CD8-positive, alpha-beta memory T cell (primary cell): ENCODE data around the gene SLC35A3. TPM values are rescaled to one million over a fixed set of nuclear protein-coding genes. Genes with fewer than 3 reads are reported as not detected.

Experiments used
- CTCF ChIA-PET: fragments of 350-600 bp; sonication (Branson Sonifier 250); formaldehyde crosslinking; loops from one replicate; lab custom pipeline; 2021; ENCODE audit warnings: antibody characterized with exemption; lab: Charles Lee
- POLR2A ChIA-PET: fragments of 350-600 bp; sonication (Branson Sonifier 250); formaldehyde crosslinking; loops from one replicate; lab custom pipeline; 2021; ENCODE audit warnings: antibody characterized with exemption; lab: Charles Lee
- DNase-seq, 5 donors: peaks; one replicate each; pipeline versions ENCODE4 v3.0.0 to v3.0.0-alpha.2; 2020 to 2022; ENCODE audit warnings: mixed read lengths in 1 of 5
- H3K27ac ChIP-seq: one replicate; pipeline ENCODE4 v1.7.0; 2013; ENCODE audit warnings: low read depth, mild to moderate bottlenecking, low read length, moderate library complexity
- H3K27me3 ChIP-seq: 2 replicates; pipeline ENCODE4 v1.7.0; 2013; ENCODE audit warnings: low read length, mild to moderate bottlenecking; ENCODE audit not compliant: insufficient read depth, poor library complexity, severe bottlenecking
- H3K36me3 ChIP-seq: 2 replicates; pipeline ENCODE4 v1.7.0; 2013; ENCODE audit warnings: mild to moderate bottlenecking, low read length, moderate library complexity; ENCODE audit not compliant: insufficient read depth
- H3K4me1 ChIP-seq: 2 replicates; pipeline ENCODE4 v1.7.0; 2013; ENCODE audit warnings: mild to moderate bottlenecking, low read length, moderate library complexity; ENCODE audit not compliant: insufficient read depth
- H3K4me3 ChIP-seq: 2 replicates; pipeline ENCODE4 v1.7.0; 2013; ENCODE audit warnings: mild to moderate bottlenecking, low read length
- H3K9me3 ChIP-seq: 2 replicates; pipeline ENCODE4 v1.7.0; 2013; ENCODE audit warnings: mild to moderate bottlenecking, low read length
- H3K27ac Mint-ChIP-seq, 8 donors: one replicate each; pipeline ENCODE4 v1.8.0; 2020 to 2021; ENCODE audit warnings: mixed read lengths in 8 of 8, mild to moderate bottlenecking in 6 of 8, inconsistent platforms in 3 of 8, moderate library complexity in 3 of 8
- H3K27me3 Mint-ChIP-seq, 2 donors: one replicate each; pipeline ENCODE4 v1.8.0; 2020 to 2021; ENCODE audit warnings: mixed read lengths in 2 of 2, mild to moderate bottlenecking in 1 of 2, moderate library complexity in 1 of 2
- H3K36me3 Mint-ChIP-seq, 3 donors: one replicate each; pipeline ENCODE4 v1.8.0; 2020 to 2021; ENCODE audit warnings: mixed read lengths in 3 of 3, inconsistent platforms in 1 of 3, mild to moderate bottlenecking in 1 of 3
- H3K4me1 Mint-ChIP-seq, 3 donors: one replicate each; pipeline ENCODE4 v1.8.0; 2020 to 2021; ENCODE audit warnings: mixed read lengths in 3 of 3, inconsistent platforms in 1 of 3, mild to moderate bottlenecking in 1 of 3
- H3K4me3 Mint-ChIP-seq, 7 donors: one replicate each; pipeline ENCODE4 v1.8.0; 2020 to 2021; ENCODE audit warnings: mixed read lengths in 7 of 7, mild to moderate bottlenecking in 6 of 7, moderate library complexity in 4 of 7, inconsistent platforms in 2 of 7
- H3K9me3 Mint-ChIP-seq, 5 donors: one replicate each; pipeline ENCODE4 v1.8.0; 2020 to 2022; ENCODE audit warnings: mixed read lengths in 5 of 5, mild to moderate bottlenecking in 3 of 5, moderate library complexity in 2 of 5, inconsistent platforms in 1 of 5
- polyA plus RNA-seq: library from polyadenylated mRNA; unstranded; fragments of 300-500 nt; fragmentation: Illumina TruSeq; gene quantifications from one replicate; pipeline ENCODE4 v1.2.3, GENCODE V29; 2021
- total RNA-seq, 2 experiments: library from RNA; stranded (reverse); gene quantifications; one replicate each; pipeline ENCODE4 v1.2.3, GENCODE V29; 2021

The SLC35A3 gene
- total RNA-seq (10 to 100 TPM; 16.6 to 17.0 TPM), polyA plus RNA-seq (14.1 TPM)

- Histone ChIP-seq H3K27ac (peak within 1 kb of the TSS; percentile 72), H3K4me3 (peak within 1 kb of the TSS; percentile 81), H3K27me3 (no peaks in the 10 kb centered on the region), H3K9me3 (no peaks in the 10 kb centered on the region), H3K36me3 (no peaks in the 10 kb centered on the region), H3K4me1 (peaks cover 18% of the 10 kb centered on the region)
- Mint-ChIP-seq H3K4me1 (peaks cover 37 to 47% (median 38%) of the 10 kb centered on the region in 3 donors), H3K27ac (peak within 1 kb of the TSS; percentile 84 to 99 (median 98)), H3K9me3 (no peaks in the 10 kb centered on the region), H3K27me3 (peaks cover 0 to 1% of the 10 kb centered on the region in 2 donors), H3K36me3 (peaks cover 0 to 12% (median 4%) of the 10 kb centered on the region in 3 donors), H3K4me3 (peak within 1 kb of the TSS; percentile 96 to 100 (median 100))
- peak; percentile 65 to 79 (median 75) for DNase-seq
- ChIA-PET CTCF (interaction anchor here (1.1 to 1.6 kb wide), 4 partner anchors 42 to 489 kb away, joined by 3 to 6 read pairs (median 4); partner anchors contain the start of gene TRMT13), POLR2A (interaction anchor here (0.6 to 1.9 kb wide), 2 partner anchors 12 to 68 kb away, joined by 3 to 17 read pairs; a partner anchor contains a TSS)
Observed at GRCh38 chr1:99969729-99970621, at the start of gene SLC35A3. Gene SLC35A3, plus strand, starts transcription at chr1:99969996. Its CDS starts 23,559 bp downstream, at chr1:99993555.

- Mint-ChIP-seq H3K27ac (no peak overlapping the region), H3K4me3 (no peak overlapping the region), H3K4me1 (no peaks in the 10 kb centered on the region), H3K9me3 (no peaks in the 10 kb centered on the region), H3K27me3 (peaks cover 2 to 22% of the 10 kb centered on the region in 2 donors), H3K36me3 (no peaks in the 10 kb centered on the region)
- DNase-seq = no peak
- Histone ChIP-seq H3K36me3 (no peaks in the 10 kb centered on the region), H3K9me3 (no peaks in the 10 kb centered on the region), H3K4me1 (no peaks in the 10 kb centered on the region), H3K27me3 (no peaks in the 10 kb centered on the region), H3K4me3 (no peak overlapping the region), H3K27ac (no peak overlapping the region)
- ChIA-PET CTCF (no interaction called here), POLR2A (no interaction called here)
Observed at GRCh38 chr1:99934801-99935200, 35.0 kb upstream of the SLC35A3 start.

- Histone ChIP-seq H3K27ac (no peak overlapping the region), H3K4me3 (no peak overlapping the region), H3K4me1 (no peaks in the 10 kb centered on the region), H3K9me3 (no peaks in the 10 kb centered on the region), H3K36me3 (no peaks in the 10 kb centered on the region), H3K27me3 (no peaks in the 10 kb centered on the region)
- no peak overlapping the region for H3K27ac Mint-ChIP-seq
- peaks cover 2 to 20% of the 10 kb centered on the region in 2 donors for H3K27me3 Mint-ChIP-seq
- no peaks in the 10 kb centered on the region for H3K9me3 Mint-ChIP-seq
- DNase-seq = no peak
- H3K4me1 Mint-ChIP-seq = no peaks in the 10 kb centered on the region
- H3K36me3 Mint-ChIP-seq = no peaks in the 10 kb centered on the region
- no peak overlapping the region for H3K4me3 Mint-ChIP-seq
- POLR2A ChIA-PET = no interaction called here
- CTCF ChIA-PET = no interaction called here
Observed at GRCh38 chr1:99935534-99935933, 34.3 kb upstream of the SLC35A3 start.

- no peaks in the 10 kb centered on the region for H3K36me3 Mint-ChIP-seq
- CTCF ChIA-PET = no interaction called here
- no peaks in the 10 kb centered on the region for H3K9me3 Mint-ChIP-seq
Observed at GRCh38 chr1:99936071-99936470, 33.7 kb upstream of the SLC35A3 start.

GRCh38 chr1:99942723-99943122, 27.1 kb upstream of the SLC35A3 start:
- DNase-seq = no peak
- Histone ChIP-seq H3K4me1 (no peaks in the 10 kb centered on the region), H3K9me3 (no peaks in the 10 kb centered on the region), H3K4me3 (no peak overlapping the region), H3K36me3 (no peaks in the 10 kb centered on the region), H3K27me3 (no peaks in the 10 kb centered on the region), H3K27ac (no peak overlapping the region)
- Mint-ChIP-seq H3K27me3 (peaks cover 0 to 7% of the 10 kb centered on the region in 2 donors), H3K9me3 (no peaks in the 10 kb centered on the region), H3K4me1 (no peaks in the 10 kb centered on the region), H3K27ac (no peak overlapping the region), H3K4me3 (no peak overlapping the region), H3K36me3 (no peaks in the 10 kb centered on the region)
- POLR2A ChIA-PET = no interaction called here
- CTCF ChIA-PET = no interaction called here

More at GRCh38 chr1:99936071-99936470, 33.7 kb upstream of the SLC35A3 start:
- H3K4me1 ChIP-seq = no peaks in the 10 kb centered on the region
- no peak overlapping the region for H3K4me3 Mint-ChIP-seq
- H3K27ac ChIP-seq = no peak overlapping the region
- H3K27me3 Mint-ChIP-seq = peaks cover 0 to 20% of the 10 kb centered on the region in 2 donors
- H3K4me3 ChIP-seq = no peak overlapping the region
- no peaks in the 10 kb centered on the region for H3K9me3 ChIP-seq
- no peaks in the 10 kb centered on the region for H3K27me3 ChIP-seq
- DNase-seq = no peak
- H3K27ac Mint-ChIP-seq = no peak overlapping the region
- no peaks in the 10 kb centered on the region for H3K36me3 ChIP-seq
- POLR2A ChIA-PET = interaction anchor here (0.7 kb wide), 1 partner anchor 300 kb away, joined by 7 read pairs; no protein-coding TSS in a partner anchor
- no peaks in the 10 kb centered on the region for H3K4me1 Mint-ChIP-seq

GRCh38 chr1:99943223-99943794, 26.5 kb upstream of the SLC35A3 start:
- no peaks in the 10 kb centered on the region for H3K36me3 ChIP-seq
- H3K36me3 Mint-ChIP-seq = no peaks in the 10 kb centered on the region
- no peak for DNase-seq
- no peaks in the 10 kb centered on the region for H3K4me1 ChIP-seq
- peaks cover 0 to 7% of the 10 kb centered on the region in 2 donors for H3K27me3 Mint-ChIP-seq
- no peaks in the 10 kb centered on the region for H3K27me3 ChIP-seq
- H3K4me3 Mint-ChIP-seq = no peak overlapping the region
- no peaks in the 10 kb centered on the region for H3K9me3 ChIP-seq
- H3K27ac Mint-ChIP-seq = no peak overlapping the region
- no peaks in the 10 kb centered on the region for H3K4me1 Mint-ChIP-seq
- H3K9me3 Mint-ChIP-seq = no peaks in the 10 kb centered on the region
- no peak overlapping the region for H3K4me3 ChIP-seq
- CTCF ChIA-PET = no interaction called here
- POLR2A ChIA-PET = no interaction called here
- H3K27ac ChIP-seq = no peak overlapping the region

GRCh38 chr1:99944192-99944591, 25.6 kb upstream of the SLC35A3 start:
- Histone ChIP-seq H3K9me3 (no peaks in the 10 kb centered on the region), H3K27ac (no peak overlapping the region), H3K4me3 (no peak overlapping the region), H3K4me1 (no peaks in the 10 kb centered on the region), H3K36me3 (no peaks in the 10 kb centered on the region), H3K27me3 (no peaks in the 10 kb centered on the region)
- ChIA-PET CTCF (no interaction called here), POLR2A (no interaction called here)
- H3K9me3 Mint-ChIP-seq = no peaks in the 10 kb centered on the region
- no peak overlapping the region for H3K27ac Mint-ChIP-seq
- no peak for DNase-seq
- H3K36me3 Mint-ChIP-seq = no peaks in the 10 kb centered on the region
- no peak overlapping the region for H3K4me3 Mint-ChIP-seq
- H3K27me3 Mint-ChIP-seq = peaks cover 0 to 7% of the 10 kb centered on the region in 2 donors
- H3K4me1 Mint-ChIP-seq = no peaks in the 10 kb centered on the region

- Mint-ChIP-seq H3K27me3 (peaks cover 0 to 7% of the 10 kb centered on the region in 2 donors), H3K9me3 (no peaks in the 10 kb centered on the region), H3K27ac (no peak overlapping the region), H3K4me3 (no peak overlapping the region), H3K36me3 (no peaks in the 10 kb centered on the region), H3K4me1 (no peaks in the 10 kb centered on the region)
- no peaks in the 10 kb centered on the region for H3K27me3 ChIP-seq
- ChIA-PET POLR2A (no interaction called here), CTCF (no interaction called here)
- H3K9me3 ChIP-seq = no peaks in the 10 kb centered on the region
- no peak overlapping the region for H3K4me3 ChIP-seq
- no peaks in the 10 kb centered on the region for H3K4me1 ChIP-seq
- DNase-seq = no peak
- H3K36me3 ChIP-seq = no peaks in the 10 kb centered on the region
- no peak overlapping the region for H3K27ac ChIP-seq
Observed at GRCh38 chr1:99945174-99945573, 24.6 kb upstream of the SLC35A3 start.
